NCI-H226 (cell line): Measurements from ENCODE around the gene RANBP1.

Experiments used
- DNase-seq: peaks from one replicate; pipeline ENCODE4 v3.0.0-alpha.2; 2015

Gene RANBP1

DNA sequence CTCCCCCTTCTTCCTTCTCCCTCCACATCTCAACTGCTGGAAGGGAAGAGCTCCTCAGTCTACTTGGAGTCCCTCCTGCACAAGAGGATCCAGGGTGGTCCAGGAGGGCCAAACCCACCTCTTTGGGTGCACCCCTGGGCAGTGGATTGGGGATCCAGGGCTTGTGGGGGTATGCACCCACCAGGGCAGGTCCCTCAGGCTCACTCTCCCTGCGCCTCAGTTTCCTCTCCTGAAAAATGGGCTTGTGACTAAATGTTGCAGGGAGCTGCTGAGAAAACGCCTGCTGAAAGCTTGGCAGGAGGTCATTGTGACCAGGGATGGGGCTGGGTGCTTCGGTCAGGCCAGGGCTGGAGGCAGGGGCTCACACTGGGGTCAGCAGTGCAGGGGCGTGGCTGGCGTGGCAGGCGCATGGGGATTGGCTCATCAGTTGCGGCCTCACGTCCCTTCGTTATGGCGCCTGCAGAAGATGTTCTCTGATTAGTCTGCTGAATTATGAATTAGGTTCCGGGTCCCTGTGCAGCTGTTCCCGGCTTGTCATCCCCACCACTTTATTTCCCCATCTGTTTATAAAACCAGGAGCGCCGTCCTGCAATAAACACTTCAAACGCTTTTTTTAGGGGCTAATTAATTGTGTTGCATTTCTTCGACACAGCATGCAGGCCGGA lies 60.6 kb downstream of the RANBP1 start:
- DNase-seq: no peak
